ENCODE measurements around the gene FOLR1.

Gene FOLR1

GRCh38 chr11:72223615-72224563 is 31.9 kb downstream of the FOLR1 start:
- Mint-ChIP-seq H3K36me3 (peaks cover 18 to 20% of the 10 kb centered on the region in 2 donors), H3K4me3 (peak overlapping the region; percentile 99), H3K9me3 (no peaks in the 10 kb centered on the region), H3K4me1 (peaks cover 23 to 47% of the 10 kb centered on the region in 2 donors), H3K27ac (peak overlapping the region; percentile 98), H3K27me3 (no peaks in the 10 kb centered on the region)
- ATAC-seq (replicated peaks) (peak; percentile 64 to 71), DNase-seq (peak; percentile 65)

GRCh38 chr11:72224564-72225410 is 32.8 kb downstream of the FOLR1 start, which contains the start of gene INPPL1:
TSS of gene INPPL1 (plus strand) at chr11:72224767. CDS start at chr11:72224985, 218 bp downstream.
- H3K27me3 Mint-ChIP-seq = no peaks in the 10 kb centered on the region
- H3K4me3 Mint-ChIP-seq = peak within 1 kb of the TSS; percentile 99
- DNase-seq (no peak), ATAC-seq (replicated peaks) (peak; percentile 2 to 3)
- no peaks in the 10 kb centered on the region for H3K9me3 Mint-ChIP-seq
- peaks cover 23 to 47% of the 10 kb centered on the region in 2 donors for H3K4me1 Mint-ChIP-seq
- H3K27ac Mint-ChIP-seq = peak within 1 kb of the TSS; percentile 98
- peaks cover 25% of the 10 kb centered on the region in 2 donors for H3K36me3 Mint-ChIP-seq

GRCh38 chr11:72225411-72225951 is 33.5 kb downstream of the FOLR1 start:
- H3K36me3 Mint-ChIP-seq = peaks cover 28 to 32% of the 10 kb centered on the region in 2 donors
- H3K27me3 Mint-ChIP-seq = no peaks in the 10 kb centered on the region
- peak overlapping the region; percentile 95 to 99 for H3K4me3 Mint-ChIP-seq
- ATAC-seq (replicated peaks) = no peak
- DNase-seq = no peak
- peak overlapping the region; percentile 94 for H3K27ac Mint-ChIP-seq
- H3K4me1 Mint-ChIP-seq = peaks cover 23 to 43% of the 10 kb centered on the region in 2 donors
- no peaks in the 10 kb centered on the region for H3K9me3 Mint-ChIP-seq

- Mint-ChIP-seq H3K27ac (no peak overlapping the region), H3K27me3 (no peaks in the 10 kb centered on the region), H3K4me1 (peaks cover 17 to 32% of the 10 kb centered on the region in 2 donors), H3K9me3 (no peaks in the 10 kb centered on the region), H3K4me3 (no peak overlapping the region), H3K36me3 (peaks cover 32 to 41% of the 10 kb centered on the region in 2 donors)
- no peak for ATAC-seq (replicated peaks)
- no peak for DNase-seq
These were observed 34.8 kb downstream of the FOLR1 start for GRCh38 chr11:72226701-72227100.

GRCh38 chr11:72227316-72228228 is 35.6 kb downstream of the FOLR1 start:
- Mint-ChIP-seq H3K27ac (peak overlapping the region; percentile 67), H3K4me1 (peaks cover 15 to 31% of the 10 kb centered on the region in 2 donors), H3K9me3 (no peaks in the 10 kb centered on the region), H3K27me3 (no peaks in the 10 kb centered on the region), H3K4me3 (no peak overlapping the region), H3K36me3 (peaks cover 41 to 50% of the 10 kb centered on the region in 2 donors)
- no peak for DNase-seq
- no peak for ATAC-seq (replicated peaks)

- H3K27ac Mint-ChIP-seq = no peak overlapping the region
- H3K9me3 Mint-ChIP-seq = no peaks in the 10 kb centered on the region
- H3K36me3 Mint-ChIP-seq = peaks cover 49 to 55% of the 10 kb centered on the region in 2 donors
- no peaks in the 10 kb centered on the region for H3K27me3 Mint-ChIP-seq
- H3K4me3 Mint-ChIP-seq = no peak overlapping the region
- no peak for DNase-seq
- ATAC-seq (replicated peaks) = no peak
- H3K4me1 Mint-ChIP-seq = peaks cover 16 to 34% of the 10 kb centered on the region in 2 donors
These were observed 36.4 kb downstream of the FOLR1 start for GRCh38 chr11:72228229-72228843.

- Mint-ChIP-seq H3K36me3 (peaks cover 54 to 59% of the 10 kb centered on the region in 2 donors), H3K4me3 (no peak overlapping the region), H3K27ac (no peak overlapping the region), H3K4me1 (peaks cover 21 to 39% of the 10 kb centered on the region in 2 donors), H3K9me3 (no peaks in the 10 kb centered on the region), H3K27me3 (no peaks in the 10 kb centered on the region)
- ATAC-seq (replicated peaks) = no peak
- DNase-seq = no peak
These were observed 36.9 kb downstream of the FOLR1 start for GRCh38 chr11:72228844-72229231.

- Mint-ChIP-seq H3K36me3 (peaks cover 54 to 59% of the 10 kb centered on the region in 2 donors), H3K4me3 (no peak overlapping the region), H3K4me1 (peaks cover 24 to 45% of the 10 kb centered on the region in 2 donors), H3K9me3 (no peaks in the 10 kb centered on the region), H3K27ac (no peak overlapping the region), H3K27me3 (no peaks in the 10 kb centered on the region)
- DNase-seq = no peak
- no peak for ATAC-seq (replicated peaks)
These were observed 37.5 kb downstream of the FOLR1 start for GRCh38 chr11:72229336-72229924.

- H3K4me1 Mint-ChIP-seq = peaks cover 28 to 50% of the 10 kb centered on the region in 2 donors
- H3K27me3 Mint-ChIP-seq = no peaks in the 10 kb centered on the region
- no peak for ATAC-seq (replicated peaks)
These were observed 38.2 kb downstream of the FOLR1 start for GRCh38 chr11:72229925-72230763.

GRCh38 chr11:72230764-72231365 is 38.9 kb downstream of the FOLR1 start:
- no peaks in the 10 kb centered on the region for H3K27me3 Mint-ChIP-seq
- H3K36me3 Mint-ChIP-seq = peaks cover 57 to 65% of the 10 kb centered on the region in 2 donors
- no peak overlapping the region for H3K4me3 Mint-ChIP-seq
- H3K9me3 Mint-ChIP-seq = no peaks in the 10 kb centered on the region
- no peak for DNase-seq
- ATAC-seq (replicated peaks) = no peak
- peaks cover 24 to 47% of the 10 kb centered on the region in 2 donors for H3K4me1 Mint-ChIP-seq
- no peak overlapping the region for H3K27ac Mint-ChIP-seq

More at GRCh38 chr11:72229925-72230763, 38.2 kb downstream of the FOLR1 start:
- H3K36me3 Mint-ChIP-seq = peaks cover 58 to 65% of the 10 kb centered on the region in 2 donors
- H3K4me3 Mint-ChIP-seq = no peak overlapping the region
- DNase-seq = no peak
- H3K27ac Mint-ChIP-seq = no peak overlapping the region
- H3K9me3 Mint-ChIP-seq = no peaks in the 10 kb centered on the region

- no peaks in the 10 kb centered on the region for H3K27me3 Mint-ChIP-seq
- H3K4me1 Mint-ChIP-seq = peaks cover 22 to 39% of the 10 kb centered on the region in 2 donors
- H3K4me3 Mint-ChIP-seq = no peak overlapping the region
- DNase-seq (no peak), ATAC-seq (replicated peaks) (no peak)
- H3K9me3 Mint-ChIP-seq = no peaks in the 10 kb centered on the region
- peaks cover 57 to 69% of the 10 kb centered on the region in 2 donors for H3K36me3 Mint-ChIP-seq
- no peak overlapping the region for H3K27ac Mint-ChIP-seq
These were observed 39.7 kb downstream of the FOLR1 start for GRCh38 chr11:72231396-72232259.
